GM10248 (cell line): ENCODE data around the gene PLXNC1.
"Not testable (repeated sequence)": the region's sequence is repeated elsewhere in the genome, so short reads cannot be mapped to it uniquely, and the experiment has no call there.

Source experiments
- CTCF ChIA-PET: fragments of 300-600 bp; sonication (Branson Sonifier 250); formaldehyde crosslinking; extraction: SDS; loops from one replicate; lab custom pipeline; 2021; ENCODE audit warnings: antibody characterized with exemption; lab: Yijun Ruan, JAX
- POLR2A ChIA-PET: fragments of 350-650 bp; sonication (Branson Sonifier 250); formaldehyde crosslinking; extraction: SDS; loops from one replicate; lab custom pipeline; 2020; ENCODE audit warnings: antibody characterized with exemption; lab: Yijun Ruan, JAX
- DNase-seq: peaks from one replicate; pipeline ENCODE4 v3.0.0; 2012; ENCODE audit errors: extremely low spot score
- TF ChIP-seq, protein P1 (sequence below): IDR thresholded peaks from 2 replicates; pipeline ENCODE4 v1.5.1; 2012; ENCODE audit warnings: mild to moderate bottlenecking, low read depth; ENCODE audit errors: extremely low read depth, missing control alignments, control extremely low read depth

The PLXNC1 gene

DNA sequence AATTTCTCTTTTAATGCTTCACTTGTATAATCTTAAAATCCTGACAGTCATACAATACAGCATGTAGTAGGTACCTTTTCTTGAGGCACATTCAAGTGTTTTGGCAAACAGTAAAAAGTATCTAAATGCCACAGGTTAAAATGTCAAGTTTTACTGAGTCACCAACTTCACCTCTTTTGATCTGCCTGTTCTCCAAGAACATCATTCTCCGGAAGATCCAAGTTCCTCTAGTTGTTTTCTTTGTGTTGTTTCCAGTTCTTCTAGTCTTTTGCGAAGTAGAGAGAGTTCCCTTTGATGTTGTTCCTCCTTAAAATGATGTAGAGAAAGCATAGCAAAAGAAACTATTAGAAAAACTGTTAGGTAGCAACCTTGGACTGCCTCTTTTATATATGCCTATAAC lies 160.2 kb downstream of the PLXNC1 start:
- ChIA-PET CTCF (interaction anchor here (1.0 to 1.2 kb wide), 2 partner anchors 15 to 46 kb away, joined by 3 read pairs; no protein-coding TSS in a partner anchor), POLR2A (no interaction called here)
- TF ChIP-seq, protein P1, sequence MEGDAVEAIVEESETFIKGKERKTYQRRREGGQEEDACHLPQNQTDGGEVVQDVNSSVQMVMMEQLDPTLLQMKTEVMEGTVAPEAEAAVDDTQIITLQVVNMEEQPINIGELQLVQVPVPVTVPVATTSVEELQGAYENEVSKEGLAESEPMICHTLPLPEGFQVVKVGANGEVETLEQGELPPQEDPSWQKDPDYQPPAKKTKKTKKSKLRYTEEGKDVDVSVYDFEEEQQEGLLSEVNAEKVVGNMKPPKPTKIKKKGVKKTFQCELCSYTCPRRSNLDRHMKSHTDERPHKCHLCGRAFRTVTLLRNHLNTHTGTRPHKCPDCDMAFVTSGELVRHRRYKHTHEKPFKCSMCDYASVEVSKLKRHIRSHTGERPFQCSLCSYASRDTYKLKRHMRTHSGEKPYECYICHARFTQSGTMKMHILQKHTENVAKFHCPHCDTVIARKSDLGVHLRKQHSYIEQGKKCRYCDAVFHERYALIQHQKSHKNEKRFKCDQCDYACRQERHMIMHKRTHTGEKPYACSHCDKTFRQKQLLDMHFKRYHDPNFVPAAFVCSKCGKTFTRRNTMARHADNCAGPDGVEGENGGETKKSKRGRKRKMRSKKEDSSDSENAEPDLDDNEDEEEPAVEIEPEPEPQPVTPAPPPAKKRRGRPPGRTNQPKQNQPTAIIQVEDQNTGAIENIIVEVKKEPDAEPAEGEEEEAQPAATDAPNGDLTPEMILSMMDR = no peak
- DNase-seq = no peak

DNA sequence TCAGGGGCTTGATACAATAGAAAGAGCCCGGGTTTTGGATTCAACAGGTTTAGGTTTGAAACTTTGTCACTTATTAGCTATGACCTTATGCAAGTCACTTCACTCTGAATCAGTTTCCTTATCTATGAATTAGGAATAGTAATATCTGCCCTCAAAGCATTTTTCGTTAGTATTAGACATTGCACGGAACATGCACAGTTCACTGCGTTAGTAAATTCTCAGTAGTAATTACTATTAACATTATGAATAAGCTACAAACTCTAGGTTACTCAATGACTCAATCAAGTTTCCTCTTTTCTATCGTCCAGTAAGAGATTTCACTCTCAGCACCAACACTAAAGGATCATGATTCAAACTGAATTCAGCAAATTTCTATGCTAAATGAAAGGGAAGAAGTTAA lies 161.0 kb downstream of the PLXNC1 start:
- ChIA-PET POLR2A (no interaction called here), CTCF (interaction anchor here (1.2 kb wide), 1 partner anchor 11 kb away, joined by 3 read pairs; no protein-coding TSS in a partner anchor)
- DNase-seq = peak; percentile 34
- TF ChIP-seq, protein P1 = no peak

DNA sequence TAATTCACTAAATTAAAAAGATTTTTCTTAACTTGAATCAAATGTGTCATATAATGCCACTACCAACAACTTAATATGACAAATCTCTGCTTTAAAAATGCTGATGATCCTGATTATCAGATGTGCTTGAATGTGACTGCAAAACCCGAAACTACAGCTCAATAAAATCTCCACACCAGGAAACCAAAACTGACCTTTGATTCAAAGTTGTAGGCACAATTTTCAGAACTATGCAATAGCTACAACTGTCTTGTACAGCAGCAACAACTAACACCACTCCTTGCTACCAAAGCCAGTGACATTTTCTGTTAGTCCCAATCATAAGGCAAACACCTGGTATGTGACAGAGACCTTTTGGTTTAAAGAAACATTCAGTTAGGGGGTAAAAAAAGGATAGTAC lies 164.0 kb downstream of the PLXNC1 start:
- no peak for DNase-seq

DNA sequence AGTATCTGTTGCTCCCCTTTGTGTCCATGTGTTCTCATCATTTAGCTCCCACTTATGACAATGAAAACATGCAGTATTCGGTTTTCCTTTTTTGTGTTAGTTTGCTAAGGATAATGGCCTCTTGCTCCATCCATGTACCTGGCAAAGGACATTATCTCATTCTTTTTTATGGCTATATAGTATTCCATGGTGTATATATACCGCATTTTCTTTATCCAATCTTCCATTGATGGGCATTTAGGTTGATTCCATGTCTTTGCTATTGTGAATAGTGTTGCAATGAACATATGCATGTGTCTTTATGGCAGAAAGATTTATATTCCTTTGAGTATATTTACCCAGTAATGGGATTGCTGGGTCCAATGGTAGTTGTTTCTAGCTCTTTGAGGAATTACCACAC lies 168.2 kb downstream of the PLXNC1 start:
- DNase-seq, POLR2A ChIA-PET: not testable (repeated sequence)
- CTCF ChIA-PET = interaction anchor here (1.1 kb wide), 1 partner anchor 15 kb away, joined by 3 read pairs; no protein-coding TSS in a partner anchor

More for the DNA sequence above, 164.0 kb downstream of the PLXNC1 start:
- ChIA-PET POLR2A (no interaction called here), CTCF (interaction anchor here (1.4 kb wide), 1 partner anchor 49 kb away, joined by 3 read pairs; no protein-coding TSS in a partner anchor)
- TF ChIP-seq, protein P1 = no peak

DNA sequence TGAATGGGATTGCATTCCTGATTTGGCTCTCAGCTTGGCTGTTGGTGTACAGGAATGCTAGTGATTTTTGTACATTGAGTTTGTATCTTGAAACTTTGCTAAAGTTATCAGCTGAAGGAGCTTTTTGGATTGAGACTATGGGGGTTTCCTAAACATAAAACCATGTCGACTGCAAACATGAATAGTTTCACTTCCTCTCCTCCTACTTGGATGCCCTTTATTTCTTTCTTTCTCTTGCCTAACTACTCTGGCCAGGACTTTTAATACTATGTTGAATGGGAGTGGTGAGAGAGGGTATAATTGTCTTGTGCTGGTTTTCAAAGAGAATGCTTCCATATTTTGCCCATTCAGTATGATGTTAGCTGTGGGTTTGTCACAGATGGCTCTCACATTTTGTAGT lies 169.8 kb downstream of the PLXNC1 start:
- no peak for DNase-seq
- ChIA-PET POLR2A (no interaction called here), CTCF (interaction anchor here (0.7 kb wide), 1 partner anchor 11 kb away, joined by 3 read pairs; no protein-coding TSS in a partner anchor)
- TF ChIP-seq, protein P1 = no peak

DNA sequence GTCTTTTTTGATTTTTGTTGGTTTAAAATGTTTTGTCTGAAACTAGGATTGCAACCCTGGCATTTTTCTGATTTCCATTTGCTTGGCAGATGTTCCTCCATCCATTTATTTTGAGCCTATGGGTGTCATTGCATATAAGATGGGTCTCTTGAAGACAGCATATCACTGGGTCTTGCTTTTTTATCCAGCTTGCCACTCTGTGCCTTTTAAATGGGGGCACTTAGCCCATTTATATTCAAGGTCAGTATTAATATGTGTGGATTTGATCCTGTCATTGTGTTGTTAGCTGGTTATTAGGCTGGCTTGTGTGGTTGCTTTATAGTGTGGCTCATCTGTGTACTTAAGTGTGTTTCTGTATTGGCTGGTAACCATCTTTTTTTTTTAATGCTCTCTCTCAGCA lies 171.7 kb downstream of the PLXNC1 start:
- TF ChIP-seq, protein P1 = no peak
- CTCF ChIA-PET = no interaction called here
- POLR2A ChIA-PET = no interaction called here
- DNase-seq = no peak

DNA sequence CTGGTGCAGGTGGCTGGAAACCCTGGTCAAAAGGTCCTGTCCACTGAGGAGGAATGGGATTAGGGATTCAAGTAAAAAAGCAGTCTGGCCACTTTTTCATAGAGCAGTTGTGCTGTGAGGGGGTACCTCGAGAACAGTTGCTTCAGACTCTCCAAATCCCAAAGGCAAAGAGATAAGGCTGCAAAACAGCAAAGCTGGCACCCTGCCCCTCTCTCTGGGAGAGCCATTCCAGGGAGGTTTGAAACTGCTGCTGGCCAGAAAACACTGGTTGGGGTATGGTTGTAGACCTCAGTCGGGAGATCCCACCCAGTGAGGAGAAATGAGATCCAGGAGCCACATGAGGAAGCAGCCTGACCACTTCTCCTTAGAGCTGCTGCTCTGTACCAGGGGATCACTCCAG lies 174.0 kb downstream of the PLXNC1 start:
- POLR2A ChIA-PET = no interaction called here
- DNase-seq = no peak
- CTCF ChIA-PET = interaction anchor here (1.6 kb wide), 1 partner anchor 14 kb away, joined by 3 read pairs; no protein-coding TSS in a partner anchor
- TF ChIP-seq, protein P1 = no peak
